Endothelial cell of umbilical vein (primary cell): ENCODE measurements around the gene SAMD5. TPM values are rescaled to one million over a fixed set of nuclear protein-coding genes. Genes with fewer than 3 reads are reported as not detected.
"Not testable (repeated sequence)": the region's sequence is repeated elsewhere in the genome, so short reads cannot be mapped to it uniquely, and the experiment has no call there.

ENCODE experiments used
- BruUV-seq: library from RNA; stranded (reverse); fragments of 400-500 nt; replicated peaks from 2 replicates; lab custom pipeline; 2021; lab: Mats Ljungman, UMichigan
- CTCF ChIA-PET: fragments of 300-600, 350-600 bp; sonication (Branson Sonifier 250); formaldehyde crosslinking; loops from one replicate; lab custom pipeline; 2021; ENCODE audit warnings: antibody characterized with exemption, inconsistent platforms; lab: Charles Lee
- POLR2A ChIA-PET: fragments of 300-600, 350-600 bp; sonication (Branson Sonifier 250); formaldehyde crosslinking; loops from one replicate; lab custom pipeline; 2021; ENCODE audit warnings: antibody characterized with exemption, inconsistent platforms; lab: Charles Lee
- DNase-seq: peaks from one replicate; pipeline ENCODE4 v3.0.0-alpha.2; 2011; ENCODE audit warnings: low read depth, low spot score
- FAIRE-seq: peaks from 2 replicates; lab custom pipeline; 2011; peaks lifted over from hg19 to GRCh38; lab: Jason Lieb, UNC
- H2AFZ ChIP-seq: 2 replicates; pipeline ENCODE4 v1.6.0; 2012; ENCODE audit warnings: low read depth, low read length, control low read depth, inconsistent platforms
- H3K27ac ChIP-seq: 2 replicates; pipeline ENCODE4 v1.5.1; 2011; ENCODE audit warnings: low read depth, mild to moderate bottlenecking, control low read depth, low read length, moderate library complexity; ENCODE audit not compliant: insufficient read depth
- H3K27me3 ChIP-seq, 2 experiments: 2 replicates each; pipeline versions ENCODE4 v1.6.0 to v1.6.1; 2011; ENCODE audit warnings: low read length in 2 of 2, mixed read lengths in 1 of 2; ENCODE audit not compliant: control insufficient read depth in 2 of 2, insufficient read depth in 2 of 2
- H3K36me3 ChIP-seq, 2 experiments: 2 replicates in 1 of 2; 3 replicates in 1 of 2; pipeline ENCODE4 v1.5.1; 2011; ENCODE audit warnings: low read length in 2 of 2, mild to moderate bottlenecking in 1 of 2, moderate library complexity in 1 of 2; ENCODE audit not compliant: control insufficient read depth in 2 of 2, insufficient read depth in 2 of 2; ENCODE audit errors: extremely low read depth in 1 of 2
- H3K4me1 ChIP-seq: 3 replicates; pipeline ENCODE4 v1.5.1; 2011; ENCODE audit warnings: mild to moderate bottlenecking, low read length; ENCODE audit not compliant: control insufficient read depth, insufficient read depth; ENCODE audit errors: extremely low read depth
- H3K4me2 ChIP-seq: 2 replicates; pipeline ENCODE4 v1.6.1; 2011; ENCODE audit warnings: low read length, control low read depth, mixed read lengths; ENCODE audit not compliant: insufficient read depth
- H3K4me3 ChIP-seq, 3 experiments: fragments of 200-600 bp in 1 of 3; sonication (generic), shearing (Covaris generic) in 1 of 3; replicated peaks in 1 of 3; 2 replicates each; pipeline ENCODE4 v1.5.1; 2011 to 2016; ENCODE audit warnings: control low read depth in 3 of 3, low read length in 3 of 3, mild to moderate bottlenecking in 2 of 3, inconsistent platforms in 1 of 3, low read depth in 1 of 3, moderate library complexity in 1 of 3; ENCODE audit not compliant: insufficient read depth in 1 of 3
- H3K79me2 ChIP-seq: 2 replicates; pipeline ENCODE4 v1.6.0; 2012; ENCODE audit warnings: low read length, inconsistent platforms; ENCODE audit not compliant: control insufficient read depth, insufficient read depth
- H3K9ac ChIP-seq: replicated peaks from 2 replicates; pipeline ENCODE3; 2011; ENCODE audit warnings: low read length, control low read depth; ENCODE audit not compliant: insufficient read depth; ENCODE audit errors: extremely low read depth
- H3K9me1 ChIP-seq: replicated peaks from 3 replicates; pipeline ENCODE4 v1.6.0; 2011; ENCODE audit warnings: mild to moderate bottlenecking, low read length; ENCODE audit not compliant: control insufficient read depth, insufficient read depth; ENCODE audit errors: extremely low read depth
- H3K9me3 ChIP-seq: replicated peaks from 2 replicates; pipeline ENCODE4 v1.5.1; 2012; ENCODE audit warnings: low read length, inconsistent platforms; ENCODE audit not compliant: control insufficient read depth, insufficient read depth
- H4K20me1 ChIP-seq: replicated peaks from 2 replicates; pipeline ENCODE3; 2011; ENCODE audit warnings: mild to moderate bottlenecking, low read length; ENCODE audit not compliant: control insufficient read depth, insufficient read depth; ENCODE audit errors: extremely low read depth
- EZH2 ChIP-seq: IDR thresholded peaks from 2 replicates; pipeline ENCODE4 v1.6.1; 2012; ENCODE audit warnings: borderline replicate concordance, low read depth, mild to moderate bottlenecking, moderate library complexity, low read length, inconsistent platforms; ENCODE audit not compliant: severe bottlenecking
- JUN ChIP-seq: IDR thresholded peaks from 2 replicates; pipeline ENCODE4 v1.6.1; 2011; ENCODE audit warnings: borderline replicate concordance, low read depth; ENCODE audit not compliant: insufficient read length, insufficient read depth
- dilution Hi-C: fragments of 300-500 bp; cut with MboI; formaldehyde crosslinking; loops from one replicate; pipeline ENCODE4 v1.15.0; 2019; ENCODE audit warnings: low sequenced_read_pairs; ENCODE audit not compliant: extremely low pct_ligation_motif_present
- intact Hi-C: fragments of 100-400 bp; cut with micrococcal nuclease; formaldehyde crosslinking; loops from one replicate; pipeline ENCODE4 v1.10.0; 2022
- polyA plus RNA-seq, 4 experiments: library from polyadenylated mRNA; depleted of rRNA in 3 of 4; stranded (reverse) in 3 of 4; unstranded in 1 of 4; fragments of >200 nt; gene quantifications; 2 replicates each; pipeline versions ENCODE4 v1.2.1 to v1.2.3, GENCODE V29; 2011 to 2012; ENCODE audit warnings: missing spikeins in 1 of 4
- total RNA-seq: library from RNA; stranded (reverse); gene quantifications from 2 replicates; pipeline ENCODE4 v1.2.3, GENCODE V29; 2021

The SAMD5 gene
- total and polyA plus RNA-seq, 2 donors (not counting 3 experiments of a cell fraction or from before 2014, with no cell fraction given), result 0.75 to 6.9 TPM

- Histone ChIP-seq H3K27ac (no peak overlapping the region), H3K27me3 (no peaks in the 10 kb centered on the region), H3K4me2 (no peak overlapping the region), H3K79me2 (no peaks in the 10 kb centered on the region), H3K4me1 (no peaks in the 10 kb centered on the region), H3K9ac (no peak overlapping the region), H3K4me3 (no peak overlapping the region), H3K9me1 (no peaks in the 10 kb centered on the region), H4K20me1 (no peaks in the 10 kb centered on the region), H3K9me3 (no peaks in the 10 kb centered on the region), H2AFZ (no peak overlapping the region), H3K36me3 (no peaks in the 10 kb centered on the region)
- dilution Hi-C loops (no loop called here), intact Hi-C loops (no loop called here)
- BruUV-seq, result no TSS peak
- FAIRE-seq, result no peak
- CTCF ChIA-PET, result no interaction called here
- TF ChIP-seq JUN, result no peak
- no peak for DNase-seq
- POLR2A ChIA-PET, result no interaction called here
Measured at GRCh38 chr6:147538821-147539220, 30.3 kb downstream of the SAMD5 start.

GRCh38 chr6:147540075-147540474 lies 31.6 kb downstream of the SAMD5 start:
- BruUV-seq, result no TSS peak
- H3K9me1 ChIP-seq, result no peaks in the 10 kb centered on the region
- dilution Hi-C loops (no loop called here), intact Hi-C loops (no loop called here)
- no peak overlapping the region for H3K4me3 ChIP-seq
- no peak for TF ChIP-seq EZH2
- H3K79me2 ChIP-seq, result no peaks in the 10 kb centered on the region
- POLR2A ChIA-PET, result interaction anchor here (0.7 kb wide), 1 partner anchor 326 kb away, joined by 3 read pairs; no protein-coding TSS in a partner anchor
- no peaks in the 10 kb centered on the region for H3K27me3 ChIP-seq
- no peak for DNase-seq
- H3K9me3 ChIP-seq, result no peaks in the 10 kb centered on the region
- H3K36me3 ChIP-seq, result no peaks in the 10 kb centered on the region
- CTCF ChIA-PET, result no interaction called here
- no peak overlapping the region for H2AFZ ChIP-seq
- H3K9ac ChIP-seq, result no peak overlapping the region
- no peak overlapping the region for H3K27ac ChIP-seq
- H3K4me1 ChIP-seq, result no peaks in the 10 kb centered on the region
- H4K20me1 ChIP-seq, result no peaks in the 10 kb centered on the region
- FAIRE-seq, result peak; percentile 76
- no peak overlapping the region for H3K4me2 ChIP-seq

DNA sequence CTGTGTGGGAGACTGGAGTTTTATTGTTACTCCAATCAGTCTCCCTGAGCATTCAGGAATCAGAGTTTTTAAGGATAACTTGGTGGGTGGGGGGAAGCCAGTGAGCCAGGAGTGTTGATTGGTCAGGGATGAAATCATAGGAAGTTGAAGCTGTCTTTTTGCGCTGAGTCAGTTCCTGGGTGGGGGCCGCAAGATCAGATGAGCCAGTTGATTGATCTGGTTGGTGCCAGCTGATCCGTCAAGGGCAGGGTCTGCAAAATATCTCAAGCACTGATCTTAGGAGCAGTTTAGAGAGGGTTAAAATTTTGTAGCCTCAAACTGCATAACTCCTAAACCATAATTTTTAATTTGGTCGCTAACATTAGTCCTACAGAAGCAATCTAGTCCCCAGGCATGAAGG lies 33.9 kb downstream of the SAMD5 start:
- intact Hi-C loops, result not testable (repeated sequence)

More for the DNA sequence above, 33.9 kb downstream of the SAMD5 start:
- H3K9me1 ChIP-seq, CTCF ChIA-PET, H3K4me3 ChIP-seq, H4K20me1 ChIP-seq, DNase-seq, H3K9ac ChIP-seq, dilution Hi-C loops, H3K27ac ChIP-seq, FAIRE-seq, H3K4me2 ChIP-seq, H3K9me3 ChIP-seq, H3K36me3 ChIP-seq, H3K79me2 ChIP-seq, H3K27me3 ChIP-seq, H2AFZ ChIP-seq, POLR2A ChIA-PET, H3K4me1 ChIP-seq, BruUV-seq: not testable (repeated sequence)
